ENCODE data around the gene MIS18BP1.

DNA sequence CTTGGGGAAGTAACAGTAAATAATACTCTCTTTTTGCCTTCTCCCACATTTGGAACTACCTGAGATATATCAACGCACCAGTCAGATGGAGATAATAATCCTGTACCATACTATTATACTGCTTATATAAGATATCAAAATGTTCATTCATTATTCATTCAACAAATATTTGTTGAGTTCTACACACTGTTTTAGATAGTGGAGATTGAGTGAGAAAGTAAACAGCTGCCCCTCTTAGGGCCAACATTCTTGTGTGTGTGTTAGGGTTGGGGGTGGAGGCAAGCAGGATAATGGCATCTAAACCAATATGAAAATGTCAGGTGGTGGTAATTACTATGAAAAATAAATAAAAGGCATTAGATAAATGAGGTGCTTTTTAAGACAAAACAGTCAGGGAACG, 14.0 kb downstream of the MIS18BP1 start:
- TF ChIP-seq CTCF (conservative IDR thresholded peaks at IDR 0.05) (no peak), EZH2 (IDR thresholded peaks at IDR 0.05; ENCODE audit: low read depth) (no peak)
